Smooth muscle cell (in vitro differentiated cells): Measurements from ENCODE around the gene NPHP4. TPM values are rescaled to one million over a fixed set of nuclear protein-coding genes. Genes with fewer than 3 reads are reported as not detected.

Experiments used
- DNase-seq: peaks from one replicate; lab custom pipeline; 2025; ENCODE audit not compliant: unreplicated experiment; lab: John Stamatoyannopoulos, UW
- H2AFZ ChIP-seq: fragments of 200-600 bp; sonication (generic); 2 replicates; pipeline ENCODE4 v1.6.0; 2016; ENCODE audit warnings: antibody characterized with exemption, low read depth, mild to moderate bottlenecking
- H3F3A ChIP-seq: fragments of 200-600 bp; sonication (generic); 2 replicates; pipeline ENCODE4 v1.6.0; 2017; ENCODE audit warnings: antibody characterized with exemption, low read depth
- H3K27ac ChIP-seq: fragments of 200-600 bp; sonication (generic); 2 replicates; pipeline ENCODE4 v1.5.1; 2016; ENCODE audit warnings: low read depth, mild to moderate bottlenecking
- H3K27me3 ChIP-seq: fragments of 200-600 bp; sonication (generic); 2 replicates; pipeline ENCODE4 v1.6.1; 2016; ENCODE audit warnings: low read depth, mild to moderate bottlenecking
- H3K36me3 ChIP-seq: fragments of 200-600 bp; sonication (generic); 2 replicates; pipeline ENCODE4 v1.5.1; 2016; ENCODE audit warnings: low read depth
- H3K4me1 ChIP-seq: fragments of 200-600 bp; sonication (generic); 2 replicates; pipeline ENCODE4 v1.5.1; 2016; ENCODE audit warnings: low read depth
- H3K4me2 ChIP-seq: fragments of 200-600 bp; sonication (generic); 2 replicates; pipeline ENCODE4 v1.6.0; 2016; ENCODE audit warnings: mild to moderate bottlenecking
- H3K4me3 ChIP-seq: fragments of 200-600 bp; sonication (generic); 2 replicates; pipeline ENCODE4 v1.5.1; 2016; ENCODE audit warnings: mild to moderate bottlenecking
- H3K79me2 ChIP-seq: fragments of 200-600 bp; sonication (generic); 2 replicates; pipeline ENCODE4 v1.6.0; 2016; ENCODE audit warnings: low read depth, mild to moderate bottlenecking
- H3K9ac ChIP-seq: fragments of 200-600 bp; sonication (generic); 2 replicates; pipeline ENCODE4 v1.6.0; 2016; ENCODE audit warnings: low read depth
- H3K9me3 ChIP-seq: fragments of 200-600 bp; sonication (generic); replicated peaks from 2 replicates; pipeline ENCODE4 v1.5.1; 2016; ENCODE audit warnings: low read depth
- H4K20me1 ChIP-seq: fragments of 200-600 bp; sonication (generic); 2 replicates; pipeline ENCODE4 v1.6.0; 2016; ENCODE audit warnings: low read depth
- WGBS: methylation state at CpG from one replicate; pipeline ENCODE4 v1.1.7; 2016; ENCODE audit warnings: low lambda C conversion rate; 5-methylcytosine and 5-hydroxymethylcytosine counted together
- polyA plus RNA-seq: library from polyadenylated mRNA; unstranded; fragments of >200 nt; fragmentation: Nextera tagmentation; extraction: Ambion mirVana; gene quantifications from 2 replicates; pipeline ENCODE4 v1.2.1, GENCODE V29; 2016
- total RNA-seq: library from RNA; depleted of rRNA; stranded (reverse); fragments of >200 nt; gene quantifications from 2 replicates; pipeline ENCODE4 v1.2.3, GENCODE V29; 2014
- TF ChIP-seq, protein P1 (sequence below): fragments of 200-600 bp; sonication (generic); IDR thresholded peaks from 2 replicates; pipeline ENCODE4 v1.5.1; 2017; ENCODE audit warnings: borderline replicate concordance, mild to moderate bottlenecking, antibody characterized with exemption; ENCODE audit not compliant: insufficient read depth, poor library complexity, severe bottlenecking

The NPHP4 gene
- total and polyA plus RNA-seq, 2 experiments from 2014 or later, result 5.4 to 8.4 TPM

- 96% methylated on average over 29 of the region's 30 CpGs for WGBS
Observed at GRCh38 chr1:5883129-5884048, 108.8 kb downstream of the NPHP4 start.

GRCh38 chr1:5882367-5883128, 109.7 kb downstream of the NPHP4 start:
- no peaks in the 10 kb centered on the region for H3K4me1 ChIP-seq
- no peak overlapping the region for H2AFZ ChIP-seq
- TF ChIP-seq, protein P1, sequence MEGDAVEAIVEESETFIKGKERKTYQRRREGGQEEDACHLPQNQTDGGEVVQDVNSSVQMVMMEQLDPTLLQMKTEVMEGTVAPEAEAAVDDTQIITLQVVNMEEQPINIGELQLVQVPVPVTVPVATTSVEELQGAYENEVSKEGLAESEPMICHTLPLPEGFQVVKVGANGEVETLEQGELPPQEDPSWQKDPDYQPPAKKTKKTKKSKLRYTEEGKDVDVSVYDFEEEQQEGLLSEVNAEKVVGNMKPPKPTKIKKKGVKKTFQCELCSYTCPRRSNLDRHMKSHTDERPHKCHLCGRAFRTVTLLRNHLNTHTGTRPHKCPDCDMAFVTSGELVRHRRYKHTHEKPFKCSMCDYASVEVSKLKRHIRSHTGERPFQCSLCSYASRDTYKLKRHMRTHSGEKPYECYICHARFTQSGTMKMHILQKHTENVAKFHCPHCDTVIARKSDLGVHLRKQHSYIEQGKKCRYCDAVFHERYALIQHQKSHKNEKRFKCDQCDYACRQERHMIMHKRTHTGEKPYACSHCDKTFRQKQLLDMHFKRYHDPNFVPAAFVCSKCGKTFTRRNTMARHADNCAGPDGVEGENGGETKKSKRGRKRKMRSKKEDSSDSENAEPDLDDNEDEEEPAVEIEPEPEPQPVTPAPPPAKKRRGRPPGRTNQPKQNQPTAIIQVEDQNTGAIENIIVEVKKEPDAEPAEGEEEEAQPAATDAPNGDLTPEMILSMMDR, result no peak

More at GRCh38 chr1:5883129-5884048, 108.8 kb downstream of the NPHP4 start:
- Histone ChIP-seq H2AFZ (no peak overlapping the region), H3K9ac (no peak overlapping the region), H3K79me2 (no peaks in the 10 kb centered on the region), H3K4me1 (no peaks in the 10 kb centered on the region), H3K36me3 (no peaks in the 10 kb centered on the region), H3K27ac (no peak overlapping the region), H3F3A (no peaks in the 10 kb centered on the region), H4K20me1 (peaks cover 8% of the 10 kb centered on the region), H3K27me3 (no peaks in the 10 kb centered on the region), H3K4me2 (no peak overlapping the region), H3K9me3 (no peaks in the 10 kb centered on the region), H3K4me3 (no peak overlapping the region)
- no peak for DNase-seq
- TF ChIP-seq, protein P1, result no peak

DNA sequence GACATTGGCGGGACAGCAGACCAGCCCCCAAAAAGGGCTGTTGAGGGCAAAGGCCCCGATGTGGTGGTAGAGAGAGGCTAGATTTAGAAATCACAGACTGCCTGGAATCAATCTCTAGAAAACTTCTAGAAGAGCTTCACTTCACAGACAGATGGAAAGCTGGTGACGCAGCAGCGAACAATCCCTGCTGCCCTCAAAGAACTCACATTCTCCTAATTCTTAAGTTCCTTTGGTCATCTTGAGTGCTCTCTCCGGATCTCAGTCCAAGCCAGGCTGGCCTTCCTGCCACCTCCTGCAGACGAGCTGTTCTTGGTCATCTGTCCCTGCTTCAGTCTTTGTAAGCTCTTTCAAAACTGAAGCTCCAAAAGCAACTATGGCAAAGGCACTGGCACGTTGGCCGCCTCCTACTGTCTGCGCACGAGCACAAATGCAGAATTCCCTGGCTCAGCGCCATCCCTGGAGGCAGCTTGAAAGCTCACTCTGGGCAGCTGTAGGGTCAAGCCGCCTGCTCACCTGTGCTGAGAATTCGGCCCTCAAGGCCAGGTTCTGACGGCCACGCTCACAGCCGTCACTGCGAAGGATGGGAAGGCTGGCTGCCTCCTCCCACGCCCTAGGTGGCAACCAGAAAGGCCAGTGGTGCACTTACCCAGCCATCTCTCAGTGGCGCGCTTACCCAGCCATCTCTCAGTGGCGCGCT, 110.6 kb downstream of the NPHP4 start:
- no peaks in the 10 kb centered on the region for H3K27me3 ChIP-seq
- no peaks in the 10 kb centered on the region for H3K36me3 ChIP-seq
- no peak overlapping the region for H3K27ac ChIP-seq
- H4K20me1 ChIP-seq, result peaks cover 8% of the 10 kb centered on the region
- H3F3A ChIP-seq, result no peaks in the 10 kb centered on the region
- H3K79me2 ChIP-seq, result no peaks in the 10 kb centered on the region
- WGBS, result 96% methylated on average over 22 of the region's 22 CpGs
- no peaks in the 10 kb centered on the region for H3K4me1 ChIP-seq
- TF ChIP-seq, protein P1, result no peak
- H3K9ac ChIP-seq, result no peak overlapping the region
- no peak overlapping the region for H3K4me2 ChIP-seq
- no peak overlapping the region for H2AFZ ChIP-seq
- H3K4me3 ChIP-seq, result no peak overlapping the region
- H3K9me3 ChIP-seq, result no peaks in the 10 kb centered on the region
- no peak for DNase-seq

More at GRCh38 chr1:5882367-5883128, 109.7 kb downstream of the NPHP4 start:
- Histone ChIP-seq H3K36me3 (no peaks in the 10 kb centered on the region), H3K79me2 (no peaks in the 10 kb centered on the region), H3K27ac (no peak overlapping the region), H3K4me3 (no peak overlapping the region), H3K4me2 (no peak overlapping the region), H4K20me1 (peaks cover 8% of the 10 kb centered on the region), H3K9ac (no peak overlapping the region), H3F3A (no peaks in the 10 kb centered on the region), H3K9me3 (no peaks in the 10 kb centered on the region), H3K27me3 (no peaks in the 10 kb centered on the region)
- no peak for DNase-seq
- WGBS, result 95% methylated on average over 27 of the region's 27 CpGs
